K562 (cell line): Measurements from ENCODE around the gene OLIG1. TPM values are rescaled to one million over a fixed set of nuclear protein-coding genes. Genes with fewer than 3 reads are reported as not detected.
A peak's percentile ranks its signal among the peaks of the same experiment; 100 is the strongest.

Source experiments
- ATAC-seq: fragments of 200-7000 bp; cut with Tn5 transposase; 3 replicates; pipeline ENCODE4 v1.9.1; 2020; ENCODE audit warnings: moderate library complexity
- BruUV-seq: library from RNA; stranded (reverse); fragments of 400-500 nt; replicated peaks from 2 replicates; lab custom pipeline; 2021; lab: Mats Ljungman, UMichigan
- CTCF ChIA-PET: fragments of 300-600 bp; formaldehyde crosslinking; extraction: SDS; loops from one replicate; lab custom pipeline; 2021; ENCODE audit warnings: low intra/inter-chr PET ratio; lab: Yijun Ruan, JAX
- POLR2A ChIA-PET: fragments of 300-600, 350-650 bp; sonication (Branson Sonifier 250); formaldehyde crosslinking; extraction: SDS; loops from one replicate; lab custom pipeline; 2021; ENCODE audit warnings: antibody characterized with exemption, inconsistent platforms; lab: Yijun Ruan, JAX
- DNase-seq, 4 experiments: peaks; one replicate each; pipeline versions ENCODE4 v3.0.0 to v3.0.0-alpha.2; 2011 to 2018; ENCODE audit warnings: low spot score in 3 of 4, mixed read lengths in 3 of 4; ENCODE audit errors: extremely low read depth in 1 of 4
- FAIRE-seq: peaks from 2 replicates; lab custom pipeline; 2011; peaks lifted over from hg19 to GRCh38; lab: Jason Lieb, UNC
- H2AFZ ChIP-seq: 2 replicates; pipeline ENCODE4 v1.6.0; 2011; ENCODE audit warnings: low read depth, low read length, control low read depth, inconsistent platforms
- H3K27ac ChIP-seq: fragments of 200-600 bp; 3 replicates; pipeline ENCODE4 v1.8.0; 2011; ENCODE audit warnings: low read depth, mild to moderate bottlenecking, control low read depth, inconsistent platforms, low read length, moderate library complexity, mixed read lengths; ENCODE audit errors: extremely low read depth
- H3K27me3 ChIP-seq, 2 experiments: fragments of 300-600 bp in 1 of 2; 2 replicates in 1 of 2; 3 replicates in 1 of 2; pipeline versions ENCODE4 v1.6.0 to v1.8.0; 2011; ENCODE audit warnings: inconsistent platforms in 2 of 2, low read length in 2 of 2, mild to moderate bottlenecking in 1 of 2, mixed read lengths in 1 of 2, moderate library complexity in 1 of 2; ENCODE audit not compliant: control insufficient read depth in 2 of 2, insufficient read depth in 2 of 2
- H3K36me3 ChIP-seq: fragments of 300-600 bp; 3 replicates; pipeline ENCODE4 v1.8.0; 2011; ENCODE audit warnings: mild to moderate bottlenecking, low read length, inconsistent platforms; ENCODE audit not compliant: control insufficient read depth, insufficient read depth
- H3K4me1 ChIP-seq, 2 experiments: fragments of 200-600 bp in 1 of 2; replicated peaks in 1 of 2; 2 replicates in 1 of 2; 3 replicates in 1 of 2; pipeline versions ENCODE4 v1.5.1 to v1.8.0; 2011; ENCODE audit warnings: inconsistent platforms in 2 of 2, low read length in 2 of 2, mild to moderate bottlenecking in 1 of 2, mixed read lengths in 1 of 2, moderate library complexity in 1 of 2; ENCODE audit not compliant: control insufficient read depth in 2 of 2, insufficient read depth in 2 of 2
- H3K4me2 ChIP-seq: 2 replicates; pipeline ENCODE4 v1.6.1; 2011; ENCODE audit warnings: low read length, control low read depth, inconsistent platforms, mixed read lengths; ENCODE audit not compliant: insufficient read depth
- H3K4me3 ChIP-seq: fragments of 200-600 bp; sonication (generic), shearing (Covaris generic); 2 replicates; pipeline ENCODE4 v1.5.1; 2016; ENCODE audit warnings: control low read depth, inconsistent platforms
- H3K79me2 ChIP-seq: fragments of 200-600 bp; 3 replicates; pipeline ENCODE4 v1.8.0; 2011; ENCODE audit warnings: low read length, inconsistent platforms; ENCODE audit not compliant: control insufficient read depth, insufficient read depth
- H3K9ac ChIP-seq, 2 experiments: 2 replicates each; pipeline versions ENCODE4 v1.6.0 to v1.6.1; 2011; ENCODE audit warnings: low read depth in 2 of 2, low read length in 2 of 2, control low read depth in 1 of 2, inconsistent platforms in 1 of 2, mild to moderate bottlenecking in 1 of 2, mixed read lengths in 1 of 2; ENCODE audit not compliant: insufficient read depth in 1 of 2
- H3K9me1 ChIP-seq: one replicate; pipeline ENCODE4 v1.6.0; 2011; ENCODE audit warnings: inconsistent platforms, mild to moderate bottlenecking, low read length, moderate library complexity; ENCODE audit not compliant: control insufficient read depth, insufficient read depth
- H3K9me3 ChIP-seq: replicated peaks from 2 replicates; pipeline ENCODE4 v1.5.1; 2011; ENCODE audit warnings: low read depth, low read length, inconsistent platforms; ENCODE audit not compliant: control insufficient read depth, insufficient read depth
- H4K20me1 ChIP-seq: replicated peaks from 2 replicates; pipeline ENCODE4 v1.6.1; 2011; ENCODE audit warnings: low read length, inconsistent platforms, mixed read lengths; ENCODE audit not compliant: control insufficient read depth, insufficient read depth
- CTCF ChIP-seq, 3 experiments: IDR thresholded peaks in 2 of 3; conservative IDR thresholded peaks in 1 of 3; 2 replicates each; pipeline ENCODE4 v1.5.1; 2011 to 2012; ENCODE audit warnings: low read length in 3 of 3, mild to moderate bottlenecking in 3 of 3, control low read depth in 2 of 3, improper control_type of control experiment in 1 of 3, inconsistent platforms in 1 of 3, low read depth in 1 of 3, mixed read lengths in 1 of 3, moderate library complexity in 1 of 3; ENCODE audit not compliant: insufficient read depth in 2 of 3
- REST ChIP-seq, 2 experiments: fragments of 450-650 bp; formaldehyde crosslinking in 1 of 2; IDR thresholded peaks; 2 replicates each; pipeline versions ENCODE4 v1.4.0 to v1.6.1; 2014 to 2020; ENCODE audit warnings: mild to moderate bottlenecking in 2 of 2, borderline replicate concordance in 1 of 2, low read depth in 1 of 2
- ZEB2 ChIP-seq: fragments of 450-650 bp; IDR thresholded peaks from 2 replicates; pipeline ENCODE4 v1.6.1; 2016
- WGBS: fragments of 100-300 bp; shearing (Covaris generic); methylation state at CpG from one replicate; pipeline ENCODE4 v1.1.6; 2016; ENCODE audit warnings: low coverage, mixed read lengths; ENCODE audit not compliant: insufficient coverage; ENCODE audit errors: missing lambda C conversion rate; 5-methylcytosine and 5-hydroxymethylcytosine counted together
- in situ Hi-C: fragments of 300-500 bp; cut with MboI; formaldehyde crosslinking; loops from 4 replicates; pipeline ENCODE4 v1.15.0; 2018; ENCODE audit warnings: inconsistent platforms, mixed read lengths
- intact Hi-C: fragments of 100-400 bp; cut with micrococcal nuclease; formaldehyde crosslinking; loops from 2 replicates; pipeline ENCODE4 v1.14.2; 2022
- polyA plus RNA-seq, 8 experiments: library from polyadenylated mRNA; depleted of rRNA in 4 of 8; stranded (reverse) in 5 of 8; unstranded in 3 of 8; fragments of >200 nt; fragmentation: Nextera tagmentation in 2 of 8; fragmentation: Illumina TruSeq in 1 of 8; extraction: Ambion mirVana in 2 of 8; extraction: Trizol in 1 of 8; gene quantifications; 2 replicates each; pipeline versions ENCODE4 v1.2.1 to v1.2.3, GENCODE V29; 2011 to 2014; ENCODE audit warnings: inconsistent platforms in 1 of 8, missing spikeins in 1 of 8
- total RNA-seq, 7 experiments: library from RNA; depleted of rRNA in 6 of 7; stranded (reverse); fragments of >200 nt in 6 of 7; fragmentation: Illumina TruSeq in 2 of 7; extraction: Trizol in 2 of 7; gene quantifications; 2 replicates each; pipeline versions ENCODE4 v1.2.1 to v1.2.3, GENCODE V29; 2011 to 2021; ENCODE audit warnings: low replicate concordance in 1 of 7

OLIG1 gene
- total and polyA plus RNA-seq, 9 of the 15 experiments (the other 6 are each of a cell fraction or from before 2014, with no cell fraction given): not detected

GRCh38 chr21:33025106-33025488 is 44.8 kb upstream of the OLIG1 start:
- ChIA-PET CTCF (interaction anchor here (0.6 kb wide), 1 partner anchor 171 kb away, joined by 3 read pairs; no protein-coding TSS in a partner anchor), POLR2A (no interaction called here)
- Histone ChIP-seq H3K27ac (no peak overlapping the region), H3K4me1 (peaks cover 0 to 16% of the 10 kb centered on the region in 2 experiments; a peak in 1 of 5 replicates), H3K4me2 (no peak overlapping the region), H3K36me3 (no peaks in the 10 kb centered on the region), H4K20me1 (peaks cover 7% of the 10 kb centered on the region; the same call in 1 of the 2 replicates), H3K9ac (no peak overlapping the region), H3K79me2 (no peaks in the 10 kb centered on the region), H3K9me1 (no peaks in the 10 kb centered on the region), H3K4me3 (no peak overlapping the region), H3K27me3 (peaks cover 82 to 87% of the 10 kb centered on the region in 2 experiments), H2AFZ (no peak overlapping the region), H3K9me3 (no peaks in the 10 kb centered on the region)
- intact Hi-C loops: no loop called here
- WGBS: 12% methylated on average over 22 of the region's 22 CpGs
- in situ Hi-C loops: no loop called here
- no peak for DNase-seq
- FAIRE-seq: no peak
- peak; percentile 27; the same call in 1 of the 3 replicates for ATAC-seq
- TF ChIP-seq ZEB2 (no peak), CTCF (IDR thresholded peaks at IDR 0.05 in 2 of 3, conservative IDR thresholded peaks at IDR 0.05 in 1 of 3; ENCODE audit: insufficient read depth in 2 of 3, low read depth in 1 of 3, low read length in 3 of 3) (peak in 1 of 3 experiments; percentile 32; a peak in 3 of 6 replicates), REST (IDR thresholded peaks at IDR 0.05; ENCODE audit: borderline replicate concordance) (peak; percentile 9; the same call in 1 of the 2 replicates), REST (CRISPR knock-in tag; IDR thresholded peaks at IDR 0.05; ENCODE audit: low read depth) (no peak)
- BruUV-seq: no TSS peak
